GM18868 (cell line): Measurements from ENCODE around the gene BRD9.
A peak's percentile ranks its signal among the peaks of the same experiment; 100 is the strongest.

Experiments used
- ATAC-seq: cut with Tn5 transposase; IDR thresholded peaks from one replicate; pipeline ENCODE4 v1.9.1; 2021; ENCODE audit warnings: mild to moderate bottlenecking, moderate library complexity; ENCODE audit not compliant: unreplicated experiment

The BRD9 gene

GRCh38 chr5:905139-905642 is 12.6 kb upstream of the BRD9 start:
- no peak for ATAC-seq

GRCh38 chr5:903756-904096 is 11.1 kb upstream of the BRD9 start:
- ATAC-seq = no peak

GRCh38 chr5:902129-902916 is 9.7 kb upstream of the BRD9 start:
- no peak for ATAC-seq

GRCh38 chr5:900781-901180 is 8.2 kb upstream of the BRD9 start:
- ATAC-seq = no peak

GRCh38 chr5:893711-894110 is 1.1 kb upstream of the BRD9 start:
- no peak for ATAC-seq

GRCh38 chr5:893137-893506 is 521 bp upstream of the BRD9 start:
- peak; percentile 3 for ATAC-seq

- no peak for ATAC-seq
Observed at GRCh38 chr5:891837-892393, 686 bp downstream of the BRD9 start.

- no peak for ATAC-seq
Observed at GRCh38 chr5:891117-891836, 1.3 kb downstream of the BRD9 start.

GRCh38 chr5:889075-889710 is 3.4 kb downstream of the BRD9 start:
- ATAC-seq = no peak

GRCh38 chr5:888638-889035 is 4.0 kb downstream of the BRD9 start:
- no peak for ATAC-seq

- no peak for ATAC-seq
Observed at GRCh38 chr5:887947-888637, 4.5 kb downstream of the BRD9 start.

GRCh38 chr5:886716-887325 is 5.8 kb downstream of the BRD9 start:
- no peak for ATAC-seq

GRCh38 chr5:886036-886435 is 6.6 kb downstream of the BRD9 start:
- ATAC-seq = no peak

GRCh38 chr5:885529-885928 is 7.1 kb downstream of the BRD9 start:
- no peak for ATAC-seq

GRCh38 chr5:885127-885442 is 7.5 kb downstream of the BRD9 start:
- no peak for ATAC-seq

GRCh38 chr5:884345-885126 is 8.1 kb downstream of the BRD9 start:
- no peak for ATAC-seq

GRCh38 chr5:883475-884181 is 9.0 kb downstream of the BRD9 start:
- no peak for ATAC-seq

- no peak for ATAC-seq
Observed at GRCh38 chr5:882253-883183, 10.1 kb downstream of the BRD9 start.
